Measurements from ENCODE around the gene POLR1D. TPM values are rescaled to one million over a fixed set of nuclear protein-coding genes. Genes with fewer than 3 reads are reported as not detected.

The POLR1D gene
- total and polyA plus RNA-seq, 5 donors from 2014 or later, result 150 to 239 (median 185) TPM

GRCh38 chr13:27600711-27601110 lies 21.0 kb upstream of the POLR1D start:
- Histone ChIP-seq H3K36me3 (ENCODE audit: control insufficient read depth, insufficient read depth, low read length) (no peaks in the 10 kb centered on the region), H3K27ac (ENCODE audit: insufficient read depth, low read length, poor library complexity, severe bottlenecking) (no peak overlapping the region), H3K4me1 (ENCODE audit: control insufficient read depth, insufficient read depth, low read length, poor library complexity, severe bottlenecking) (no peaks in the 10 kb centered on the region), H3K4me3 (ENCODE audit: low read depth, low read length) (no peak overlapping the region), H3K9me3 (ENCODE audit: control insufficient read depth in 2 of 2, low read length in 2 of 2) (no peaks in the 10 kb centered on the region), H3K27me3 (ENCODE audit: control insufficient read depth, insufficient read depth, low read length) (no peaks in the 10 kb centered on the region)
- peaks cover 8% of the 10 kb centered on the region for H3K36me3 Mint-ChIP-seq
- DNase-seq (no peak), ATAC-seq (ENCODE audit: low read depth in 2 of 2) (no peak)
- H3K4me3 Mint-ChIP-seq, result no peak overlapping the region
- no peaks in the 10 kb centered on the region for H3K27me3 Mint-ChIP-seq
- no peaks in the 10 kb centered on the region for H3K9me3 Mint-ChIP-seq
- H3K4me1 Mint-ChIP-seq, result peaks cover 3 to 30% (median 24%) of the 10 kb centered on the region in 4 donors
- peak overlapping the region in 1 of 3 donors; percentile 4 for H3K27ac Mint-ChIP-seq

- no peaks in the 10 kb centered on the region for H3K9me3 Mint-ChIP-seq
- Histone ChIP-seq H3K4me3 (ENCODE audit: low read depth, low read length) (no peak overlapping the region), H3K27ac (ENCODE audit: insufficient read depth, low read length, poor library complexity, severe bottlenecking) (no peak overlapping the region), H3K4me1 (ENCODE audit: control insufficient read depth, insufficient read depth, low read length, poor library complexity, severe bottlenecking) (no peaks in the 10 kb centered on the region), H3K27me3 (ENCODE audit: control insufficient read depth, insufficient read depth, low read length) (no peaks in the 10 kb centered on the region), H3K9me3 (ENCODE audit: control insufficient read depth in 2 of 2, low read length in 2 of 2) (no peaks in the 10 kb centered on the region), H3K36me3 (ENCODE audit: control insufficient read depth, insufficient read depth, low read length) (no peaks in the 10 kb centered on the region)
- no peak overlapping the region for H3K27ac Mint-ChIP-seq
- ATAC-seq (ENCODE audit: low read depth in 2 of 2) (no peak), DNase-seq (no peak)
- peaks cover 8% of the 10 kb centered on the region for H3K36me3 Mint-ChIP-seq
- peaks cover 7 to 32% (median 28%) of the 10 kb centered on the region in 4 donors for H3K4me1 Mint-ChIP-seq
- no peaks in the 10 kb centered on the region for H3K27me3 Mint-ChIP-seq
- no peak overlapping the region for H3K4me3 Mint-ChIP-seq
These were observed 20.5 kb upstream of the POLR1D start for GRCh38 chr13:27601208-27601607.

GRCh38 chr13:27601803-27602202 lies 19.9 kb upstream of the POLR1D start:
- H3K27ac ChIP-seq (ENCODE audit: insufficient read depth, low read length, poor library complexity, severe bottlenecking), result no peak overlapping the region
- no peaks in the 10 kb centered on the region for H3K36me3 ChIP-seq (ENCODE audit: control insufficient read depth, insufficient read depth, low read length)
- H3K9me3 Mint-ChIP-seq, result no peaks in the 10 kb centered on the region
- no peaks in the 10 kb centered on the region for H3K27me3 Mint-ChIP-seq
- no peak overlapping the region for H3K4me3 ChIP-seq (ENCODE audit: low read depth, low read length)
- DNase-seq, result no peak
- no peak overlapping the region for H3K4me3 Mint-ChIP-seq
- H3K9me3 ChIP-seq (ENCODE audit: control insufficient read depth in 2 of 2, low read length in 2 of 2), result no peaks in the 10 kb centered on the region
- H3K27ac Mint-ChIP-seq, result no peak overlapping the region
- H3K4me1 Mint-ChIP-seq, result peaks cover 7 to 38% (median 33%) of the 10 kb centered on the region in 4 donors
- H3K27me3 ChIP-seq (ENCODE audit: control insufficient read depth, insufficient read depth, low read length), result no peaks in the 10 kb centered on the region
- ATAC-seq (ENCODE audit: low read depth in 2 of 2), result no peak
- no peaks in the 10 kb centered on the region for H3K4me1 ChIP-seq (ENCODE audit: control insufficient read depth, insufficient read depth, low read length, poor library complexity, severe bottlenecking)
- H3K36me3 Mint-ChIP-seq, result peaks cover 8% of the 10 kb centered on the region

- no peaks in the 10 kb centered on the region for H3K36me3 ChIP-seq (ENCODE audit: control insufficient read depth, insufficient read depth, low read length)
- H3K27me3 ChIP-seq (ENCODE audit: control insufficient read depth, insufficient read depth, low read length), result no peaks in the 10 kb centered on the region
- H3K4me1 ChIP-seq (ENCODE audit: control insufficient read depth, insufficient read depth, low read length, poor library complexity, severe bottlenecking), result no peaks in the 10 kb centered on the region
- no peak for ATAC-seq (ENCODE audit: low read depth in 2 of 2)
- no peak for DNase-seq
- H3K9me3 ChIP-seq (ENCODE audit: control insufficient read depth in 2 of 2, low read length in 2 of 2), result no peaks in the 10 kb centered on the region
- H3K4me3 ChIP-seq (ENCODE audit: low read depth, low read length), result no peak overlapping the region
- no peaks in the 10 kb centered on the region for H3K27me3 Mint-ChIP-seq
- no peak overlapping the region for H3K4me3 Mint-ChIP-seq
- H3K27ac Mint-ChIP-seq, result no peak overlapping the region
- H3K36me3 Mint-ChIP-seq, result peaks cover 8% of the 10 kb centered on the region
- H3K27ac ChIP-seq (ENCODE audit: insufficient read depth, low read length, poor library complexity, severe bottlenecking), result no peak overlapping the region
- H3K4me1 Mint-ChIP-seq, result peaks cover 7 to 46% (median 39%) of the 10 kb centered on the region in 4 donors
- no peaks in the 10 kb centered on the region for H3K9me3 Mint-ChIP-seq
These were observed 16.6 kb upstream of the POLR1D start for GRCh38 chr13:27605099-27605498.

- Histone ChIP-seq H3K27ac (ENCODE audit: insufficient read depth, low read length, poor library complexity, severe bottlenecking) (no peak overlapping the region), H3K27me3 (ENCODE audit: control insufficient read depth, insufficient read depth, low read length) (no peaks in the 10 kb centered on the region), H3K4me3 (ENCODE audit: low read depth, low read length) (no peak overlapping the region), H3K4me1 (ENCODE audit: control insufficient read depth, insufficient read depth, low read length, poor library complexity, severe bottlenecking) (no peaks in the 10 kb centered on the region), H3K9me3 (ENCODE audit: control insufficient read depth in 2 of 2, low read length in 2 of 2) (no peaks in the 10 kb centered on the region), H3K36me3 (ENCODE audit: control insufficient read depth, insufficient read depth, low read length) (no peaks in the 10 kb centered on the region)
- H3K27me3 Mint-ChIP-seq, result no peaks in the 10 kb centered on the region
- ATAC-seq (ENCODE audit: low read depth in 2 of 2) (no peak), DNase-seq (no peak)
- peaks cover 8% of the 10 kb centered on the region for H3K36me3 Mint-ChIP-seq
- H3K9me3 Mint-ChIP-seq, result no peaks in the 10 kb centered on the region
- H3K4me3 Mint-ChIP-seq, result no peak overlapping the region
- peaks cover 7 to 49% (median 42%) of the 10 kb centered on the region in 4 donors for H3K4me1 Mint-ChIP-seq
- no peak overlapping the region for H3K27ac Mint-ChIP-seq
These were observed 16.0 kb upstream of the POLR1D start for GRCh38 chr13:27605610-27606200.

- Histone ChIP-seq H3K4me1 (ENCODE audit: control insufficient read depth, insufficient read depth, low read length, poor library complexity, severe bottlenecking) (no peaks in the 10 kb centered on the region), H3K9me3 (ENCODE audit: control insufficient read depth in 2 of 2, low read length in 2 of 2) (no peaks in the 10 kb centered on the region), H3K4me3 (ENCODE audit: low read depth, low read length) (no peak overlapping the region), H3K36me3 (ENCODE audit: control insufficient read depth, insufficient read depth, low read length) (no peaks in the 10 kb centered on the region), H3K27ac (ENCODE audit: insufficient read depth, low read length, poor library complexity, severe bottlenecking) (no peak overlapping the region), H3K27me3 (ENCODE audit: control insufficient read depth, insufficient read depth, low read length) (no peaks in the 10 kb centered on the region)
- H3K9me3 Mint-ChIP-seq, result no peaks in the 10 kb centered on the region
- no peak overlapping the region for H3K27ac Mint-ChIP-seq
- H3K27me3 Mint-ChIP-seq, result no peaks in the 10 kb centered on the region
- no peak overlapping the region for H3K4me3 Mint-ChIP-seq
- H3K36me3 Mint-ChIP-seq, result peaks cover 8% of the 10 kb centered on the region
- ATAC-seq (ENCODE audit: low read depth in 2 of 2), result no peak
- H3K4me1 Mint-ChIP-seq, result peaks cover 19 to 54% (median 44%) of the 10 kb centered on the region in 4 donors
- DNase-seq, result no peak
These were observed 14.6 kb upstream of the POLR1D start for GRCh38 chr13:27607125-27607524.

GRCh38 chr13:27613628-27614027 lies 8.1 kb upstream of the POLR1D start:
- DNase-seq, result no peak
- peaks cover 7% of the 10 kb centered on the region for H3K4me1 ChIP-seq (ENCODE audit: control insufficient read depth, insufficient read depth, low read length, poor library complexity, severe bottlenecking)
- no peaks in the 10 kb centered on the region for H3K27me3 ChIP-seq (ENCODE audit: control insufficient read depth, insufficient read depth, low read length)
- no peaks in the 10 kb centered on the region for H3K9me3 Mint-ChIP-seq
- H3K27me3 Mint-ChIP-seq, result no peaks in the 10 kb centered on the region
- no peak overlapping the region for H3K27ac ChIP-seq (ENCODE audit: insufficient read depth, low read length, poor library complexity, severe bottlenecking)
- H3K9me3 ChIP-seq (ENCODE audit: control insufficient read depth in 2 of 2, low read length in 2 of 2), result no peaks in the 10 kb centered on the region
- peaks cover 2% of the 10 kb centered on the region for H3K36me3 ChIP-seq (ENCODE audit: control insufficient read depth, insufficient read depth, low read length)
- peaks cover 37 to 57% (median 51%) of the 10 kb centered on the region in 4 donors for H3K4me1 Mint-ChIP-seq
- no peak overlapping the region for H3K4me3 ChIP-seq (ENCODE audit: low read depth, low read length)
- no peak overlapping the region for H3K27ac Mint-ChIP-seq
- no peak overlapping the region for H3K4me3 Mint-ChIP-seq
- peaks cover 10% of the 10 kb centered on the region for H3K36me3 Mint-ChIP-seq
- ATAC-seq (ENCODE audit: low read depth in 2 of 2), result no peak

GRCh38 chr13:27617881-27618321 lies 3.8 kb upstream of the POLR1D start:
- ATAC-seq (ENCODE audit: low read depth in 2 of 2), result no peak
- Histone ChIP-seq H3K27me3 (ENCODE audit: control insufficient read depth, insufficient read depth, low read length) (no peaks in the 10 kb centered on the region), H3K4me3 (ENCODE audit: low read depth, low read length) (peak overlapping the region; percentile 29), H3K36me3 (ENCODE audit: control insufficient read depth, insufficient read depth, low read length) (peaks cover 4% of the 10 kb centered on the region), H3K4me1 (ENCODE audit: control insufficient read depth, insufficient read depth, low read length, poor library complexity, severe bottlenecking) (peaks cover 37% of the 10 kb centered on the region), H3K9me3 (ENCODE audit: control insufficient read depth in 2 of 2, low read length in 2 of 2) (no peaks in the 10 kb centered on the region), H3K27ac (ENCODE audit: insufficient read depth, low read length, poor library complexity, severe bottlenecking) (no peak overlapping the region)
- Mint-ChIP-seq H3K4me3 (peak overlapping the region; percentile 32 to 97 (median 52)), H3K36me3 (peaks cover 13% of the 10 kb centered on the region), H3K27ac (no peak overlapping the region), H3K4me1 (peaks cover 38 to 53% (median 44%) of the 10 kb centered on the region in 4 donors), H3K9me3 (no peaks in the 10 kb centered on the region), H3K27me3 (no peaks in the 10 kb centered on the region)
- no peak for DNase-seq
